CD4-positive, alpha-beta T cell treated with Interleukin-2 at 100 ng/mL for 4 hours (primary cell): ENCODE results near the gene ALG2.

Experiments used
- DNase-seq: peaks from one replicate; pipeline ENCODE4 v3.0.0-alpha.2; 2020; ENCODE audit warnings: low spot score

The ALG2 gene

GRCh38 chr9:99192786-99193465 is 28.8 kb downstream of the ALG2 start:
- no peak for DNase-seq

GRCh38 chr9:99190597-99191283 is 31.0 kb downstream of the ALG2 start:
- no peak for DNase-seq

GRCh38 chr9:99189887-99190596 is 31.7 kb downstream of the ALG2 start:
- DNase-seq = no peak

GRCh38 chr9:99189186-99189585 is 32.6 kb downstream of the ALG2 start:
- no peak for DNase-seq

- DNase-seq = no peak
These were observed 34.4 kb downstream of the ALG2 start for GRCh38 chr9:99187311-99187710.

- DNase-seq = no peak
These were observed 35.8 kb downstream of the ALG2 start for GRCh38 chr9:99185934-99186333.

GRCh38 chr9:99185348-99185632 is 36.5 kb downstream of the ALG2 start:
- no peak for DNase-seq

GRCh38 chr9:99184475-99185347 is 37.0 kb downstream of the ALG2 start:
- peak; percentile 78 for DNase-seq

- DNase-seq = no peak
These were observed 37.6 kb downstream of the ALG2 start for GRCh38 chr9:99184110-99184474.

- no peak for DNase-seq
These were observed 38.1 kb downstream of the ALG2 start for GRCh38 chr9:99183616-99184015.

- no peak for DNase-seq
These were observed 39.4 kb downstream of the ALG2 start for GRCh38 chr9:99182356-99182755.

- DNase-seq = peak; percentile 19
These were observed 40.1 kb downstream of the ALG2 start for GRCh38 chr9:99181621-99182020.

- no peak for DNase-seq
These were observed 40.5 kb downstream of the ALG2 start for GRCh38 chr9:99181206-99181605.

GRCh38 chr9:99180662-99181061 is 41.1 kb downstream of the ALG2 start:
- DNase-seq = no peak

- no peak for DNase-seq
These were observed 41.5 kb downstream of the ALG2 start for GRCh38 chr9:99180199-99180598.

- no peak for DNase-seq
These were observed 42.5 kb downstream of the ALG2 start for GRCh38 chr9:99178912-99179872.

- DNase-seq = no peak
These were observed 44.0 kb downstream of the ALG2 start for GRCh38 chr9:99177576-99178366.

- no peak for DNase-seq
These were observed 45.2 kb downstream of the ALG2 start for GRCh38 chr9:99176527-99177013.

- no peak for DNase-seq
These were observed 47.9 kb downstream of the ALG2 start for GRCh38 chr9:99173570-99174504.
